A673 (cell line): ENCODE data around the gene ARID5B. TPM values are rescaled to one million over a fixed set of nuclear protein-coding genes. Genes with fewer than 3 reads are reported as not detected.

Source experiments
- BruUV-seq: library from RNA; stranded (reverse); fragments of 400-500 nt; replicated peaks from 2 replicates; lab custom pipeline; 2021; lab: Mats Ljungman, UMichigan
- CTCF ChIA-PET: fragments of 300-600 bp; sonication (Branson Sonifier 250); formaldehyde crosslinking; loops from one replicate; lab custom pipeline; 2022; ENCODE audit warnings: antibody characterized with exemption; lab: Charles Lee
- POLR2A ChIA-PET: fragments of 300-600 bp; sonication (Branson Sonifier 250); formaldehyde crosslinking; loops from one replicate; lab custom pipeline; 2022; ENCODE audit warnings: antibody characterized with exemption; ENCODE audit not compliant: low non-redundant PET; lab: Charles Lee
- DNase-seq: peaks from one replicate; pipeline ENCODE4 v3.0.0-alpha.2; 2015; ENCODE audit warnings: low spot score
- H3K27ac ChIP-seq: fragments of 200-600 bp; sonication (generic); 2 replicates; pipeline ENCODE4 v1.5.1; 2016; ENCODE audit warnings: mixed run types, low read depth, mild to moderate bottlenecking, mixed read lengths, antibody characterized with exemption, low read length; ENCODE audit not compliant: poor library complexity, severe bottlenecking
- H3K27me3 ChIP-seq: fragments of 200-600 bp; sonication (generic); replicated peaks from 2 replicates; pipeline ENCODE4 v1.6.1; 2017; ENCODE audit warnings: mixed run types, low read depth, mild to moderate bottlenecking, mixed read lengths, antibody characterized with exemption, low read length; ENCODE audit not compliant: insufficient read depth, poor library complexity
- H3K36me3 ChIP-seq: fragments of 200-600 bp; sonication (generic); 2 replicates; pipeline ENCODE4 v1.6.1; 2016; ENCODE audit warnings: mixed run types, mild to moderate bottlenecking, mixed read lengths, antibody characterized with exemption, low read length; ENCODE audit not compliant: insufficient read depth, poor library complexity, severe bottlenecking
- H3K4me1 ChIP-seq: fragments of 200-600 bp; sonication (generic); 2 replicates; pipeline ENCODE4 v1.6.1; 2017; ENCODE audit warnings: mixed run types, mild to moderate bottlenecking, mixed read lengths, antibody characterized with exemption, low read length; ENCODE audit not compliant: insufficient read depth, poor library complexity, severe bottlenecking
- H3K4me3 ChIP-seq: fragments of 200-600 bp; sonication (generic); 2 replicates; pipeline ENCODE4 v1.5.1; 2016; ENCODE audit warnings: low read depth, mixed run types, mild to moderate bottlenecking, mixed read lengths, low read length; ENCODE audit not compliant: poor library complexity, severe bottlenecking
- H3K9me3 ChIP-seq: fragments of 200-600 bp; sonication (generic); 2 replicates; pipeline ENCODE4 v1.6.1; 2016; ENCODE audit warnings: mixed run types, low read depth, mild to moderate bottlenecking, mixed read lengths, antibody characterized with exemption, low read length; ENCODE audit not compliant: poor library complexity, severe bottlenecking
- EZH2 ChIP-seq: fragments of 200-600 bp; sonication (generic); IDR thresholded peaks from 2 replicates; pipeline ENCODE4 v1.6.1; 2017; ENCODE audit warnings: borderline replicate concordance, low read depth, mild to moderate bottlenecking, mixed read lengths, antibody characterized with exemption, low read length; ENCODE audit not compliant: poor library complexity, severe bottlenecking
- intact Hi-C: fragments of 100-400 bp; cut with micrococcal nuclease; formaldehyde crosslinking; loops from one replicate; pipeline ENCODE4 v1.10.0; 2022; ENCODE audit not compliant: unreplicated experiment
- total RNA-seq: library from RNA; stranded (reverse); gene quantifications from 2 replicates; pipeline ENCODE4 v1.2.3, GENCODE V29; 2021
- TF ChIP-seq, protein P1 (sequence below): fragments of 300-800, 200-600 bp; sonication (generic); conservative IDR thresholded peaks from 2 replicates; pipeline ENCODE4 v1.5.1; 2017; ENCODE audit warnings: low read depth, mild to moderate bottlenecking, antibody characterized with exemption, low read length, moderate library complexity, mixed read lengths

The ARID5B gene
- total RNA-seq, 1 experiment from 2014 or later = 29.0 TPM

DNA sequence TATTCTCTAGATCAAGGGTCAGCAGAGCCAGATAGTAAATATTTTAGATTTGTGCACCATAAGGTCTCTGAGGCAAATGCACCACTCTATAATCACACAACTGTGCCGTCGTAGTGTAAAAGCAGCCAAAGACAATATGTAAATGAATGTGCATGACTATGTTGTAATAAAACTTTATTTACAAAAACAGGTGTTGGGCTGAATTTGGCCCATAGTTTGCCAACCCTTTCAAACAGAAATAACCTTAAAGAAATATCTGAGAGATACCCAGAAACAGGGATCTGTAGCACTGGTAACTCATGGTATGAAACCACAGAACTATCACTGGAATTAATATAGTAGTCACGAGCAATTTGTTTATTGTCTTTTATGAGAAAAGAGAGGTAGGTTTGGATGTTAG is 86.0 kb downstream of the ARID5B start:
- POLR2A ChIA-PET = no interaction called here
- Histone ChIP-seq H3K27ac (peak overlapping the region; percentile 67), H3K27me3 (no peaks in the 10 kb centered on the region), H3K4me3 (no peak overlapping the region), H3K9me3 (no peaks in the 10 kb centered on the region), H3K4me1 (peaks cover 79% of the 10 kb centered on the region), H3K36me3 (no peaks in the 10 kb centered on the region)
- no TSS peak for BruUV-seq
- TF ChIP-seq, protein P1, sequence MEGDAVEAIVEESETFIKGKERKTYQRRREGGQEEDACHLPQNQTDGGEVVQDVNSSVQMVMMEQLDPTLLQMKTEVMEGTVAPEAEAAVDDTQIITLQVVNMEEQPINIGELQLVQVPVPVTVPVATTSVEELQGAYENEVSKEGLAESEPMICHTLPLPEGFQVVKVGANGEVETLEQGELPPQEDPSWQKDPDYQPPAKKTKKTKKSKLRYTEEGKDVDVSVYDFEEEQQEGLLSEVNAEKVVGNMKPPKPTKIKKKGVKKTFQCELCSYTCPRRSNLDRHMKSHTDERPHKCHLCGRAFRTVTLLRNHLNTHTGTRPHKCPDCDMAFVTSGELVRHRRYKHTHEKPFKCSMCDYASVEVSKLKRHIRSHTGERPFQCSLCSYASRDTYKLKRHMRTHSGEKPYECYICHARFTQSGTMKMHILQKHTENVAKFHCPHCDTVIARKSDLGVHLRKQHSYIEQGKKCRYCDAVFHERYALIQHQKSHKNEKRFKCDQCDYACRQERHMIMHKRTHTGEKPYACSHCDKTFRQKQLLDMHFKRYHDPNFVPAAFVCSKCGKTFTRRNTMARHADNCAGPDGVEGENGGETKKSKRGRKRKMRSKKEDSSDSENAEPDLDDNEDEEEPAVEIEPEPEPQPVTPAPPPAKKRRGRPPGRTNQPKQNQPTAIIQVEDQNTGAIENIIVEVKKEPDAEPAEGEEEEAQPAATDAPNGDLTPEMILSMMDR = no peak
- no peak for TF ChIP-seq EZH2
- CTCF ChIA-PET = no interaction called here
- intact Hi-C loops = no loop called here
- no peak for DNase-seq

DNA sequence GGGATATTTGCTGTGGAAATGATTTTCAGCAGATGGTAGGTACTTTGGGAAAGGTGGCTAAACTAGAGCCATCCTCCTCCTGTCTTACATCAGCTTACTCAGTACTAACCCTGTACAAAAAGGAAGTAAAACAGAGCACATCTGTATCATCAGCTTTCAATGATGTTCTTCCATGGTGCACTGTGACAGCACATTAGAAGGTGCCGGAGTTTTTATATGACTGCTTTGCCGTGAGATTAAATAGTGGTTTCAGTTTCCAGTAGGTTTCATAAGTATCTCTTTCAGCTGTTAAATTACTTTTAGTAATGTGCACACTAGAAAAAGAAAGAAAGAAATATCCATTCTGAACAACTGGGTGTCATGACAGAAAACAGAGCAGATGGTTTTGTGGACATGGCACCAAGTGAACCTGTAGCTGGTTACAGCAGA is 86.5 kb downstream of the ARID5B start:
- ChIA-PET CTCF (no interaction called here), POLR2A (no interaction called here)
- Histone ChIP-seq H3K4me3 (no peak overlapping the region), H3K9me3 (no peaks in the 10 kb centered on the region), H3K27ac (peak overlapping the region; percentile 67), H3K4me1 (peaks cover 79% of the 10 kb centered on the region), H3K27me3 (no peaks in the 10 kb centered on the region), H3K36me3 (no peaks in the 10 kb centered on the region)
- no TSS peak for BruUV-seq
- intact Hi-C loops = no loop called here
- TF ChIP-seq EZH2 = no peak
- TF ChIP-seq, protein P1 = no peak
- no peak for DNase-seq

DNA sequence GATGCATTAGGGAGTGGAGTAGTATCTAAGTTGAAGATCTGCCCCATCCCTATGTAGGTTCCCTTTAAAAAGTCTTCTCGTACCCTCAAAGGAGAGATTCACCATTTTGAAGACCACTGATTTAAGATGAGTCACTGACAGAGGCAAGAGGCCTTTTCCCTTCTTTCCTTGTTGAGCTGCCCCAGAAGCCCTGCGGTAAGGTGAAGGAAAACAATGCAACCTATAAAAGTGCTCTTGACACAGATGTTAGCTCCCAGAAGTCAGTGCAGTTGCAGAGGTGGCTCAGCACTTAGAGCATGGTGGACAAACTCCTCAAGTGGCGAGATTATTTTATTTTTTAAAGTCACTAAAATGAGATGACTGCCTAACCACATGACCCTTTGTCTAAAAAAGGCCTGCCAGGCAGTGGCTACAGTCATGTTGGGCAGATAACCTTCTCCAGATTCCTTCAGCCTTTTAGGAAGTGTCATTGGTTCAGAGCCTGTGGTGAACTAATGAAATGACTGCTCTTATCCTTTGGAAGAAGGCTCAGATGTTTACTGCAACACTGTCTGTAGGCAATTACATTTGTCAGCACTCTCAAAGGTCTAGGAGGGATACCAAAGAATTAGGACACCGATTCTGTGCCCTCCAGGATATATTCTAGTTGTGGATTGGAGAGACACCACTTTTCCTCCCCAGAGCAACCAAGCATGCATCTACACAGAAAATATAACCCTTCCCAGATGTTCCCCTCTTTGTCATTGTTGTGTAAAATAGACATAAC is 88.7 kb downstream of the ARID5B start:
- CTCF ChIA-PET = no interaction called here
- no peak for TF ChIP-seq EZH2
- TF ChIP-seq, protein P1 = no peak
- Histone ChIP-seq H3K36me3 (no peaks in the 10 kb centered on the region), H3K4me3 (no peak overlapping the region), H3K9me3 (no peaks in the 10 kb centered on the region), H3K4me1 (peaks cover 69% of the 10 kb centered on the region), H3K27me3 (no peaks in the 10 kb centered on the region), H3K27ac (no peak overlapping the region)
- POLR2A ChIA-PET = no interaction called here
- no TSS peak for BruUV-seq
- intact Hi-C loops = no loop called here
- no peak for DNase-seq
